NCI-H2081 treated with DMSO at 0.1 percent for 48 hours (cell line): ENCODE results near the gene ZNF853.
"Not testable (repeated sequence)": the region's sequence is repeated elsewhere in the genome, so short reads cannot be mapped to it uniquely, and the experiment has no call there.

ENCODE experiments used
- DNase-seq: peaks from one replicate; lab custom pipeline; 2025; lab: John Stamatoyannopoulos, UW

The ZNF853 gene

DNA sequence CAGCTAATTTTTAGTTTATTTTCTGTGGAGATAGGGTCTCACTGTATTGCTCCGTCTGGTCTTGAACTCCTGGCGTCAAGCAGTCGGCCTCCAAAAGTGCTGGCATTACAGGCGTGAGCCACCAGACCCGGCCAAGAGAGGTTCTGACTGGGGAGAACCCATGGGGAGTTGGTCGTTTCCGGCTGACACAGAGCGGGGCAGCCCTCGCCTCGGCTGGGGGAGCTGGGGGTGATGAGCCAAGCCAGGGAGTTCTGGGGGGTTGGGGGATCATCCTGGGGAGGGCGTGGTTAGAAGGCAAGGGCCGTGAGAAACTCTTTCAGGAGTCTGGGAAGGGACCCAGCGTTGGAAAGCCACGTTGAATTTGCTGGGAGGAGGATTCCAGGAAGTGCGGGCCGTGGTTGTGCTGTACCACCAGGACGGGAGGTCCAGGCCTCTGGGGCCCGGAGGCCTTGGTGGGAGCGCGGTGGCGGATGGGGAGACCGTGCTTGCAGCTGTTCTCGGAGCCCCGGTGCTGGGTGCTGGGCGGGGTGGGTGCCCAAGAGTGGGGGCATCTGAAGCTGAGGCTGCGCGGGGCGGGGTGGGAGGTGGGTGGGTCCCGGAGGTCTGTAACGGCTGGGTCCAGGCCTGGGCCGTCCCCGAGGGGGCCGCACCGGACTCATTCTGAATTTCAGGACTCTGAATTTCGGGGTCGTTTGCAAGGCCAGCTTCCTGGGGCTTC lies 8.4 kb upstream of the ZNF853 start:
- DNase-seq, result no peak

DNA sequence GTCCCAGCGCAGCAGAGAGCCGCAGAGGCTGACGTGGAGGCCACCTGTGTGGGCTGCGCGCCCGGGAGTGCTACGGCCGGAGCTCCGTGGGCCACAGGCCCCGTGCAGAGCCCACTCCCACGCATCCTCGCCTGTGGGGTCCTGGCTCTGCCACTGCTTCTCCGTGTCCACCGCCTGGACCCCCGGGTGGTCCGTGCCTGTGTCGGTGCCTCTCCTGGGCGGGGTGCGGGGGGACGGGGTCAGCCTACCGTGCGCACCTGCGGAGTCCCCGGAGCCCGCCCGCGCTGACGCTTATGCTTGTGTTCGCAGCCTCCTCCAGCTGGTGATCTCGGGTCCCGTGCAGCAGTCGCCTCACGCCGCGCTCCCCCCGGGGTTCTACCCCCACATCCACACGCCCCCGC lies 7.8 kb upstream of the ZNF853 start:
- DNase-seq, result no peak

DNA sequence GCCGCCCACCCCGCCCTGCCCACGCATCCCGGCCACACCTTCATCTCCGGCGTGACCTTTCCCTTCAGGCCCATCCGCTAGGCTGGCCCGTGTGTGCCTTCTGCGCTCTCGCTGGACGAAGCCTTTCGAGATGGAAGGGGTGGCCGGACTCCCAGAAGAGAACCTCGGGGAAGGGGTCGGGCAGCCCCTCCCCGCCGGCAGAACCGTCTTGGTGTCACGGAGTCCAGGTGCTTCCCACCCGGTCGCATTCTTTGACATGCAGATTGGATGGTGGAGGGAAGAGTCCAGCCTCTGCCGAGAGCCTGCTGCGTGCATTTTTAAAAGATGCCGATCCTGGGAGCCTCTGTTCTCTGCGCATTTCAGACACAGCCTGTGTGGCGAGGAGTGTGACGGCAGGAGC lies 7.3 kb upstream of the ZNF853 start:
- no peak for DNase-seq

DNA sequence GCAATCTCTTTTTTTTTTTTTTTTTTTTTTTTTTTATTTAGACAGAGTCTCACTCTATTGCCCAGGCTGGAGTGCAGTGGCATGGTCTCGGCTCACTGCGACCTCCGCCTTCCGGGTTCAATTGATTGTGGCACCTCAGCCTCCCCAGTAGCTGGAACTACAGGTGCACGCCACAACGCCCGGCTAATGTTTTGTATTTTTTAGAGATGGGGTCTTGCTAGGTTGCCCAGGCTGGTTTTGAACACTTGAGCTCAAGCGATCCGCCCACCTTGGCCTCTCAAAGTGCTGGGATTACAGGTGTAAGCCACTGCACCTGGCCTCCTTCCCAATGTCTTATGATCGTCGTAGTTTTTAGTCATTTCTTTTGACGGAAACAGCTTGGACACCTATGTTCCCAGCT lies 6.6 kb upstream of the ZNF853 start:
- DNase-seq, result no peak

DNA sequence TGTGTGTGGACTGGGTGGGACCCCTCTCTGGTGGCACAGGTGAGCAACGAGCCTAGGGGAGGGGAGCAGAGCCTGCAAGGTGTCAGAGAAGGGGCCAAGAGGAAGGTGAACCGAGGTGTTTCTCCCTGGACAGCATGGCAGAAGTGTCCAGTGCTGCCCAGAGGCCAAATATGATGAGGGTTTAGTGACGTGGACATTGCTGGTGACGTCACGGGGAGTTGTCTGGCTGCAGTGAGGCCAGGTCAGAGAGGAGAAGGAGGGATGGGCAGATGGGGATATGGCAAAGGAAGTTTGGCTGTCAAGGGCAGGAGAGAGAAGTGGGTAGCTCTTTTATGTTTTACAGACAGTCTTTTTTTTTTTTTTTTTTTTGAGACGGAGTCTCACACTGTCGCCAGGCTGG lies 2.6 kb upstream of the ZNF853 start:
- no peak for DNase-seq

DNA sequence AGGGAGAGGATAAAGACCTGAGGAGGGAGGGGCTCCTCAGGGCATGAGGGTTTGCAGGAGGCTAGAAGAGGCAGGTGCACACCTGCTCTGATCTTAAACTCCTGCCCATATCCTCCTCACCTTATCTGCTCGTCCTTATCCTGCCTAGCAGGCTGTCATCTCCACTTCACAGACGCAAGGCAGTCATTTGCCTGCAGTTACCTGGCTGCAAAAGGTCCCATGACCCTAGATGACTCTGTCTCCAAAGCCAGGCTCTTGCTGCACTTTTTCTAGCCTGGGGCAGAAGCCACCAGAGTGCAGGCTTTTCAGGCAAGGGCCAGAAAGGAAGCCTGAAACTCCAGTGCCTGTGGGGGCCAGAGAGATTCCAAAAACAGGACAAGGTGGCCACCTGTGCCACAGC lies 1.7 kb upstream of the ZNF853 start:
- DNase-seq, result no peak

DNA sequence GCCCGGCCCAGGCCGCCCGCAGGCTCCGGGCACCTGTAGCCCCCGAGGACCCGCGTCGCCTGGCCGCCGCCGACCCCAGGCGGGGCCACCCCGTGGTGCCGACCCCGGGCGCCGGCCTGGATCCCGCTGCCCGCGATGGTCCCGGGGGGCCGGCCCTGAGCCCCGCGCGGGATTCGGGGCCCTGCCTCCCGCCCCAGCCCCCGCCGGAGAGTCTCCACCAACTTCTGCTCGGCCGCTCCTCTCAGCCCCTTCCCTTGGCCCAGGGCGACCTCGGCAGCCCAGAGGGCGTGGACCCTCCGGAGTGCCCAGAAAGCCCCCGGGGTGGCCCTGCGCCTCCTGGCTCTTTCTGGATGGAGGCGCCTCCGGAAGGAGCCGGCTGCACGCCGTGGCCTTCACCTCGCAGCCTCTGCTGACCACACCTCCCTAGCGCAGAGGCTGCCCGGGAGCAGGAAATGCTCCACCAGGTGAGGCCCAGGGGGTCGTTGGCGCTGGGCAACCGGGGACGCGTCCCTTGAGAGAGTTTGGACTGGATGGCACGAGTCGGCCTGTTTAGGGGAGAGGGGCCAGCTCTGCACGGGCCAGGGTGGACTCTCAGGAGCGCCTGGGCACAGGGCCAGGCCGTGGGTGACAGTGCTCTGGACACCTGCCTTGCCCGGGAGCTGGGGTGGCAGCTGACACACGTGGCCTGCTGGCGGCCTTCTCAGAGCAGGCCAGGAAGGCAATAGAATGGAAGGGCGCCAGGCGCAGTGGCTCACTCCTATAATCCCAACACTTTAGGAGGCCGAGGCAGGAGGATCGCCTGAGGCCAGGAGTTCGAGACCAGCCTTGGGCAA lies 529 bp downstream of the ZNF853 start:
- DNase-seq, result no peak

DNA sequence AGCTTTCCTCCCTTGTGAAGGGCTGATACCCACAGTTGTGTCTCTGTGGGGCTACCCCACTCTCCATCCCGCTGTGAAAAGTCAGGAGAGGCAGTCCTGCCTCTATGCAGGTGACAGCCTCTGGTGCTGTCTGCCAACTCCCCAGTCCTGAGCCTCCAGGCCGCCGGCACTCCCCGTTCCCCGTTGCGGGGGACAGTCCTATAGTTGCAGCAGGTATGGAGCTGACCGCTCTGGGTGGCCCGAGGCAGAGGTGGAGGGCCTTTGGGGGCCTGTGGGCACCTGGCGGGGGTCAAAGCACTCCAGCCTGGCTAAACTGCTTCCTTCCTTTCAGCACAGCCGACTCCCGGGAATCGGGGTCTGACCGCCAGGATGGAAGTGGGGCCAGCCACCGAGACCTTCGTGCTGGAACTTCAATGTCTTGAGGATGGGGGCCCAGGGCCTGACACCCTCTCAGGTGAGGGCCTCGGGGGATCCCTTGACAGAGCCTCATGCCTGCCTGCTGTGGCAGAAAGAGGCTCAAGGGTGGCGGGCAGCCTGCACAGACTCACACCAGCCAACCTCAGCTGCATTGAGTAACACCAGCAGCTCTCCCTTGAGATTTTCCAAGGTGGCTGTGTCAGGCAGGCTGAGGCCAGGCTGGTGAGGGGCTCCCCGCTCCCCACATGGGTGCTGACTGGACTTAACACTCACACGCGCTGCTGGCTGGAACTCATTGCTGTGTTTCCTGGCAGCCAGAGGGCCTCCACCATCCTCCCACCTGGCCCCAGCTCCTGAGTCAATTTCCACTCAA lies 1.6 kb downstream of the ZNF853 start:
- DNase-seq, result no peak

DNA sequence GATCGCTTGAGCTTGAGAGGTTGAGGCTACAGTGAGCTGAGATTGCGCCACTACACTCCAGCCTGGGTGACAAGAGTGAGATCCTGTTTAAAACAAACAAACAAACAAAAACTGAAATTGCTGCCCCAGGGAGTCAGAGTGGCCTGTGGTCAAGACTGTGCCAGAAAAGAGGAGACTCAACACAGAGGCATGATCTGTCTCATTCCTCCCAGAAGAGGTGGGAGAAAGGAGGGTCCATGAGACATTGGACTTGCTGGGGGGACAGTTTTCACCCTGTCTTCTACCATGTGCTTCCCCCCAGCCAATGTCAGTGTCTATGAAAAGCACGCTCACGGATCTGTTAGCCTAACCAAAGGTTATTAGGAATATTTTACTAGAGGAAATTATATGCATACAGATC lies 3.2 kb downstream of the ZNF853 start:
- no peak for DNase-seq

DNA sequence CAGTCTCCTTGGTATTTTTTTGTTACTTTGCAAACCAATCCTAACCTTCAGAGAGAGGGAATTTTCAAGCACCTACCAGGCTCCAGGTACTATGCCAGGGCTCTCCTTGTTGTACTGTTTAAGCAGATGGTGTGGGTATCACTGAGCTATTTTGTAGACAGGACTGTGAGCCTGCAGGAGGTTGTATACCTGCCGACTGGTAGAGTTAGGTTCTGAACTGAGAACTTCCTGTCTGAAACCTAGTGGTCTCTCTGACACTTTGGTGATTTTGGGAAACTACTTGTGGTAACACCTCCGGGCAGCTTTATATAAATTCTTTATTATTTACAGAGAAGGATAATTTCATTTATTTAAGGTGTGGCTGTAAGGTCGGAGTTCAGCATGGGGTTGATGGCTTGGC lies 4.6 kb downstream of the ZNF853 start:
- no peak for DNase-seq

DNA sequence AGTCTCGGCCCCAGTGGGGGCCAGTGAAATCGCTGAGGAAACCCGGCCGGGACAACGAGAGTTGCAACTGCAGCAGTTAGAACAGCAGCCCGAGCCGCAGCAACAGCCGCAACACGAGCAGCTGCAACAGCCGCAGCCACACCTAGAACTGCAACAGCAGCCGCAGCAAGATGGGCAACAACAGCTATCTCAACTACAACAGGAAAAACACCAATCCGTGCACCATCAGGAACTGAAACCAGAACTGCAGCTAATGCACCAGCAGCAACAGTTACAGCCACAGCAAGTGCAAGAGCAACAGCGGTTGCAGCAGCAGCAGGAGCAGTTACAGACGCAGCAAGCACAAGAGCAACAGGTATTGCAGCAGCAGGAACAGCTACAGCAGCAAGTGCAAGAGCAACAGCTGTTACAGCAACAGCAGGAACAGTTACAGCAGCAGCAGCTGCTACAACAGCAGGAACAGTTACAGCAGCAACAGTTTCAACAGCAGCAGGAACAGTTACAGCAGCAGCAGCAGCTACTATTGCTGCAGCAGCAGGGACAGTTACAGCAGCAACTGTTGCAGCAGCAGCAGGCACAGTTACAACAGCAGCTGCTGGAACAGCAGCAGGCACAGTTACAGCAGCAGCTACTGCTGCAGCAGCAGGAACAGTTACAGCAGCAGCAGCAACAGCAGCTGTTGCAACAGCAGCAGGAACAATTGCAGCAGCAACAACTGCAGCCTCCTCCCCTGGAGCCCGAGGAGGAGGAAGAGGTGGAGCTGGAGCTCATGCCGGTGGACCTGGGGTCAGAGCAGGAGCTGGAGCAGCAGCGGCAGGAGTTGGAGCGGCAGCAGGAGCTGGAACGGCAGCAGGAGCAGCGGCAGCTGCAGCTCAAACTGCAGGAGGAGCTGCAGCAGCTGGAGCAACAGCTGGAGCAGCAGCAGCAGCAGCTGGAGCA lies 6.1 kb downstream of the ZNF853 start:
- DNase-seq, result no peak

DNA sequence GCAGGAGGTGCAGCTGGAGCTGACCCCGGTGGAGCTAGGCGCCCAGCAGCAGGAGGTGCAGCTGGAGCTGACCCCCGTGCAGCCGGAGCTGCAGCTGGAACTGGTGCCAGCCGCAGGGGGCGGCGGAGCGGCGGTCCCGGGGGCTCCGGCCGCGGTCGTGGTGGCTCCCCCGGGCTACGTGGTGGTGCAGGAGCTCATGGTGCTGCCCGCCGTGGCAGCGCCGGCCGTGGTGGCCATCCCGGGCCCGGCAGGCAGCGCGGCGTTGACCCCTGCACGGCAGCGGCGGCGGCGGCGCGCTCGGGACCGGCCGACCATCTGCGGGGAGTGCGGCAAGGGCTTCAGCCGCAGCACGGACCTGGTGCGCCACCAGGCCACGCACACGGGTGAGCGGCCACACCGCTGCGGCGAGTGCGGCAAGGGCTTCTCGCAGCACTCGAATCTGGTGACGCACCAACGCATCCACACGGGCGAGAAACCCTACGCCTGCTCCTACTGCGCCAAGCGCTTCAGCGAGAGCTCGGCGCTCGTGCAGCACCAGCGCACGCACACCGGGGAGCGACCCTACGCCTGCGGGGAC lies 6.8 kb downstream of the ZNF853 start:
- DNase-seq, result no peak

DNA sequence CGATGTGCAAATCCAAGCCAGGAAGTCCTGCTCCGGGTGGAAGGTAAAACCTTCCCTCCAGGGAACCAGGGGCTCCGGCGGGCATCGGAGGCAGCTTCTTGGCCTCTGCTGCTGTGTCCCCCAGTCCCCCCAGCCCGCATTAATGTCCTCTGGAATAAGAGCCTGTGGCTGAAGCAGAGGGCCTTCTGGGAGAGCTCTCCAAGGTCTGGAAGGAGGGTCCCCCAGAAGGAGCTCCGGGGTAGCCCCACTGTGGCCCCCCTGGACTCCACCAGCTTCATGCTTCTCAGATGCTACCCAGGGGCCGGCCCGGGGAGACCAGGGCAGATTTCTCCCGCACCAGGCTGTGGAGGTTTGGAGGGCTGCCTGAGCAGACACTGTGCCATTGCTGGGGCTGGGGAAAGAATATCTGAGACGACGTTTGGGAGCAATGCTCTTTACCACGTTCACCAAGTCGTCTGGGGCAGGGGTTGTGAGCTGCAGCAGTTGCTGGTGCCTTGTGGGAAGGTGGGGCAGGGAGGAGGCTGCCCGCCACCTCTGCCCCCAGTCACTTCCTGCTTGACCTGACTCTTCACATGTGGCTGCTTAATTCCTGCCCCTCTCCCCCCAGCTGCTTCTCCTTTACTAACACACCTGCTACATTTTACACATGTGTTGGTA lies 8.3 kb downstream of the ZNF853 start:
- no peak for DNase-seq

DNA sequence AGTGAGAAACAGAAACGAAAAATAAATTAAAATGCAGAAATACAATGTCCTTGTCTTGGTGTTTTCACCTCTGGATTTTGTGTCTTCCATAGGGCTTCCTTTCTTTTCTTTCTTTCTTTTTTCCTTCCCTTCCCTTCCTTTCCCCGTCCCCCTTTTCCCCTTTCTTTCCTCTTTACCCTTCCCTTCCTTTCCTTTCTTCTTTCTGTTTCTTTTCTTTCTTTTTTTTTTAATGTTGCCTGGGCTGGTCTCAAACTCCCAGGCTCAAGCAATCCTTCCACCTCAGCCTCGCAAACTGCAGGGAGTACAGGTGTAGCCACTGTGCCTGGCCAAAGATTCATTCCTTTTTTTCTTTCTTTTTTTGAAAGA lies 8.8 kb downstream of the ZNF853 start:
- DNase-seq, result no peak

DNA sequence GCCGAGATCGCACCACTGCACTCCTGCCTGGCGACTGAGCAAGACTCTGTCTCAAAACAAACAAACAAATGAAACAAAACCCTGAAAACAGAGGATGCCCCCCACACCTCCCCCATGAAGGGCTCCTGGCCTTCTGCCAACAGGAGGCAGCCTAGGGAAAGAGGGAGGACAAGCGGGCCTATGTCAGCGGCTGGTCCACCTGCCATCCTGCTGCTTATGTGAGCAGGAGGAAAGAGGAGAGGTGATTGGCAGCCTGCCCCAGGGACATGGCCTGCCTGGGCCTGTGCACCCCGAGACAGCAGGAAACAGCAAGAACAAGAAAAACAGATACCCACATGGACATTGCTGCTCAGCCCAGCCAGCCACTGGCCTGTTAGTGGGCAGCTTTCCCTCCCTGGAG lies 12.6 kb downstream of the ZNF853 start:
- no peak for DNase-seq

DNA sequence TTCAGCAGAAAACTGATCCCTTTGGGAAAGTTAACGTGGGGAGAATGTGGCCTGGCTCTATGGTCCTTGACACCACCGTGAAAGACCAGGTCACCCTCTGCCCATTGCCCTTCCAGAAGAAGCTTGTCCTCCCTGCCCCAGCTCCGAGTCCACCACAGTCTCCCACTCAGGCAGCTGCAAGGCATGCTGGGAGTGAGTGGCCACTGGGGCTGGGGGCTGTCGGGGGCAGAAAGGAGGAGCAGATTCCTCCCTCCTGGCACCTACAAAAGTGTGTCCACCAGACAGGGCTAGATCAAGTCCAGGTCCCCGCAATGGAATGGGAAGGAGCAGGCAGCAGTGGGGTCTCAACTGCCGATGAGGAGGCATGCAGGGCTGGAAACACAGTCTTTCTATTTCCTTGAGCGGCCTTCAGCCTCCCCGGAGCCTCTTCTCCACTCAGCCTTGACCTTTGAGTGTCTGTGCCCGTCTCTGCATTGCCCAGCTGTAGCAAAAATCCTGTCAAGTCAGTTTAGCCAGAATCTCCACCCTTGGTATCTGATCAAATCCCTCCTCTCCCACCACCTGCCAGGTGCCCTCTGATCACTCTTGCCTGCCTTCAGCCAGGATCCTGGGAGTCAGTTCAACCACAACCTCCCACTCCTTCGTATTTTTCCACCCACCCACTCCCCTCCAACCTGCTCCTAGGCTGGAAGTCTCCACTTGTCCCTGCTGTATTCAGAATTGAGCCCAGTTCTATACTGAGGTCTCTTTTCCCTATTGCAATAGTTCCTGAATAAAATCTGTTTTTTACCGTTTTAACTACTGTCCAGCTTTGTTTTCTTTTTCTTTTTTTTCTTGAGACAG lies 14.8 kb downstream of the ZNF853 start:
- DNase-seq, result no peak

DNA sequence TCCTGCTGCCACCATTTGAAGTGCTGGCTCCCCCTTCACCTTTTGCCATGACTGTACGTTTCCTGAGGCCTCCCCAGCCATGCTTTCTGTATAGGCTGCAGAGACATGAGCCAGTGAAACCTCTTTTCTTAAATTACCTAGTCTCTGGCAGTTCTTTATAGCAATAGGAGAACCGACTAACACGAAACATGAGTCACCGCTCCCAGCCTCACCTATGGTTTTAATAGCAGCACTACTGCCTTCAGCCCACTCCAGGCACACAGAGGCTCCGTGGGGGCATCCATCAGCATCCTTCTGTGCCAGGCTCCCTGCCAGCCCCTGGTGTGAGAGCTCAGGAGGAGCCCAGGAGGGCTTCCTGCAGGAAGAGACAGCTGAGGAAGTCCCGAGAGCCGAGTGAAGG lies 16.2 kb downstream of the ZNF853 start:
- no peak for DNase-seq

DNA sequence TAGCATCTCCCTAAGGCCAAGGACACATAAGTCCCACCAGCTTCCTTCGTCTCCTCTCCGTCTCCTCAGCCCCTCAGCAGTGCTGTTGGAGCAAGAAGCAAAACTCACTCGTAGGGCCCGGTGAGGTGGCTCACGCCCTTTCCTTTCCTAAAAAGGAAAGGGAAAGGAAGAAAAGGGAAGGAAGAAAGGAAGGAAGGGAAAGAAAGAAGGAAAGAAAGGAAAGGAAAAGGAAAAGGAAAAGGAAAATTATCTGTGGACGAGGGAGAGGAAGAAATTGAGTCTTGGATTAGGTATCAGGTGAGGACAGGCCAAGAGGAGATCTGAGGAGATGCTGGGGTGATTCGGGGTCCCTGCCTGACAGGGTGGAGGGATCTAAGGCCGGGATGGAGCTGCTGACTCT lies 18.6 kb downstream of the ZNF853 start:
- no peak for DNase-seq

DNA sequence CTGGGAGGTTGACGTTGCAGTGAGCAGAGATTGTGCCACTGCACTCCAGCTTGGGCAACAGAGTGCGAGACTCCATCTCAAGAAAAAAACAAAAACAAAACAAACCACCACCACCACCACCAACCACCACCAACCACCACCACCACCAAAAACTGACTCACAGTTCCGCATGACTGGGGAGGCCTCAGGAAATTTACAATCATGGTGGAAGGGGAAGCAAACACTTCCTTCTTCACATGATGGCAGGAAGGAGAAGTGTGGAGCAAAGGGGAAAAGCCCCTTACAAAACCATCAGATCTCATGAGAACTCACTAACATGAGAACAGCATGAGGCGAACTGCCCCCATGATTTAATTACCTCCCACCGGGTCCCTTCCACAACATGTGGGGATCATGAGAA lies 19.6 kb downstream of the ZNF853 start:
- not testable (repeated sequence) for DNase-seq
